Ascending aorta (tissue), 2 donors: Measurements from ENCODE around the gene CCDC169. TPM values are rescaled to one million over a fixed set of nuclear protein-coding genes. Genes with fewer than 3 reads are reported as not detected.

Experiments used
- DNase-seq, 2 donors: peaks; one replicate each; pipeline ENCODE4 v3.0.0-alpha.2; 2019; ENCODE audit warnings: low spot score in 2 of 2
- H3K27ac ChIP-seq, 2 donors: fragments of 200-600 bp; sonication (generic); one replicate each; pipeline ENCODE4 v1.5.1; 2016 to 2017; ENCODE audit warnings: mild to moderate bottlenecking in 1 of 2
- H3K27me3 ChIP-seq: fragments of 200-600 bp; sonication (generic); one replicate; pipeline ENCODE4 v1.5.1; 2017
- H3K36me3 ChIP-seq, 2 donors: fragments of 200-600 bp; sonication (generic); one replicate each; pipeline ENCODE4 v1.5.1; 2016
- H3K4me1 ChIP-seq, 2 donors: fragments of 200-600 bp; sonication (generic); one replicate each; pipeline ENCODE4 v1.5.1; 2016 to 2017; ENCODE audit warnings: mild to moderate bottlenecking in 1 of 2
- H3K4me3 ChIP-seq, 2 donors: fragments of 200-600 bp; sonication (generic); one replicate each; pipeline ENCODE4 v1.5.1; 2016 to 2017; ENCODE audit warnings: mild to moderate bottlenecking in 1 of 2
- H3K9me3 ChIP-seq, 2 donors: fragments of 200-600 bp; sonication (generic); one replicate each; pipeline ENCODE4 v1.5.1; 2016
- intact Hi-C: fragments of 100-400 bp; cut with DNase I; formaldehyde crosslinking; loops from one replicate; pipeline ENCODE4 v1.15.1; 2023
- total RNA-seq: library from RNA; depleted of rRNA; stranded (reverse); fragments of >200 nt; gene quantifications from one replicate; pipeline ENCODE4 v1.1.0, GENCODE V29; 2016
- TF ChIP-seq, protein P1 (sequence below), 3 experiments: fragments of 200-600 bp in 2 of 3; fragments of 450-650 bp in 1 of 3; sonication (generic) in 2 of 3; IDR thresholded peaks; one replicate each; pipeline ENCODE4 v1.5.1; 2016 to 2019; ENCODE audit warnings: antibody characterized with exemption in 3 of 3, mild to moderate bottlenecking in 1 of 3, moderate library complexity in 1 of 3

The CCDC169 gene
- total RNA-seq, 1 donor from 2014 or later = 4.7 TPM

GRCh38 chr13:36188441-36188840 lies 109.2 kb downstream of the CCDC169 start:
- intact Hi-C loops = no loop called here

DNA sequence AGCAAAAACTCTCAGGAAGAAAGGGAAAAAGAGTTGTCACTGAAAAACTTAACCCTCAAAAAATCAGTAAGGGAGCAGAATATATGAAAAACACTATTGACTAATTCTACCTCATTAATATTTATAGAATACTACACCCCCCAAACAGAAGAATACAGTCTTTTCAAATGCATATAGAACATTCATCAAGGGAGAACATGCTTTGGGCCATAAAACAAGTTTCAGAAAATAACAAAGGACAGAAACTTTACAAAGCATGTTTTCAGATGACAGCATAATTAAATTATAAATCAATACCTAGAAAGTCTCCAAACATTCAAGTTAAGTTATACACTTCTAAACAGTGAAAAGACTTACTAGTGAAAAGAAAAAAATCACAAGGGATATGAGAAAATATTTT lies 113.7 kb downstream of the CCDC169 start:
- intact Hi-C loops = no loop called here
- no peak overlapping the region for H3K4me3 ChIP-seq
- no peak overlapping the region for H3K27ac ChIP-seq
- TF ChIP-seq, protein P1, sequence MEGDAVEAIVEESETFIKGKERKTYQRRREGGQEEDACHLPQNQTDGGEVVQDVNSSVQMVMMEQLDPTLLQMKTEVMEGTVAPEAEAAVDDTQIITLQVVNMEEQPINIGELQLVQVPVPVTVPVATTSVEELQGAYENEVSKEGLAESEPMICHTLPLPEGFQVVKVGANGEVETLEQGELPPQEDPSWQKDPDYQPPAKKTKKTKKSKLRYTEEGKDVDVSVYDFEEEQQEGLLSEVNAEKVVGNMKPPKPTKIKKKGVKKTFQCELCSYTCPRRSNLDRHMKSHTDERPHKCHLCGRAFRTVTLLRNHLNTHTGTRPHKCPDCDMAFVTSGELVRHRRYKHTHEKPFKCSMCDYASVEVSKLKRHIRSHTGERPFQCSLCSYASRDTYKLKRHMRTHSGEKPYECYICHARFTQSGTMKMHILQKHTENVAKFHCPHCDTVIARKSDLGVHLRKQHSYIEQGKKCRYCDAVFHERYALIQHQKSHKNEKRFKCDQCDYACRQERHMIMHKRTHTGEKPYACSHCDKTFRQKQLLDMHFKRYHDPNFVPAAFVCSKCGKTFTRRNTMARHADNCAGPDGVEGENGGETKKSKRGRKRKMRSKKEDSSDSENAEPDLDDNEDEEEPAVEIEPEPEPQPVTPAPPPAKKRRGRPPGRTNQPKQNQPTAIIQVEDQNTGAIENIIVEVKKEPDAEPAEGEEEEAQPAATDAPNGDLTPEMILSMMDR (IDR thresholded peaks at IDR 0.05) = no peak
- H3K9me3 ChIP-seq = no peaks in the 10 kb centered on the region
- H3K27me3 ChIP-seq = no peaks in the 10 kb centered on the region
- DNase-seq = no peak
- no peaks in the 10 kb centered on the region for H3K4me1 ChIP-seq
- no peaks in the 10 kb centered on the region for H3K36me3 ChIP-seq

More at GRCh38 chr13:36188441-36188840, 109.2 kb downstream of the CCDC169 start:
- H3K36me3 ChIP-seq = no peaks in the 10 kb centered on the region
- no peaks in the 10 kb centered on the region for H3K4me1 ChIP-seq
- H3K9me3 ChIP-seq = no peaks in the 10 kb centered on the region
- no peak overlapping the region for H3K27ac ChIP-seq
- TF ChIP-seq, protein P1 (IDR thresholded peaks at IDR 0.05) = no peak
- no peaks in the 10 kb centered on the region for H3K27me3 ChIP-seq
- no peak overlapping the region for H3K4me3 ChIP-seq
- DNase-seq = no peak

Other genes starting within 250 kb of the CCDC169 start
- 22.6 TPM for gene DCLK1, start 166.4 kb downstream of the CCDC169 start, total RNA-seq
- not detected for gene SOHLH2, start 83.3 kb downstream of the CCDC169 start, total RNA-seq
- gene SPART, start 48.6 kb upstream of the CCDC169 start, total RNA-seq = 27.4 TPM
- gene CCNA1, start 134.7 kb upstream of the CCDC169 start, total RNA-seq = not detected